MM.1S (cell line): ENCODE measurements around the gene PLA2G4B.

Experiments
- CTCF ChIP-seq: fragments of 300-600 bp; sonication (generic); IDR thresholded peaks from 2 replicates; pipeline ENCODE4 v1.5.1; 2016; ENCODE audit warnings: antibody characterized with exemption, low read length, mixed read lengths
- EZH2 ChIP-seq: fragments of 300-600 bp; sonication (generic); optimal IDR thresholded peaks from 2 replicates; pipeline ENCODE3; 2017; ENCODE audit warnings: low read depth, mild to moderate bottlenecking, antibody characterized with exemption, low read length, mixed read lengths

- TF ChIP-seq EZH2 (no peak), CTCF (no peak)
Observed at GRCh38 chr15:41847206-41847605, 8.6 kb downstream of the PLA2G4B start.
